ENCODE results near the gene SCFD2. TPM values are rescaled to one million over a fixed set of nuclear protein-coding genes. Genes with fewer than 3 reads are reported as not detected.

SCFD2 gene
- total RNA-seq, 1 donor from 2014 or later, result 31.3 TPM

DNA sequence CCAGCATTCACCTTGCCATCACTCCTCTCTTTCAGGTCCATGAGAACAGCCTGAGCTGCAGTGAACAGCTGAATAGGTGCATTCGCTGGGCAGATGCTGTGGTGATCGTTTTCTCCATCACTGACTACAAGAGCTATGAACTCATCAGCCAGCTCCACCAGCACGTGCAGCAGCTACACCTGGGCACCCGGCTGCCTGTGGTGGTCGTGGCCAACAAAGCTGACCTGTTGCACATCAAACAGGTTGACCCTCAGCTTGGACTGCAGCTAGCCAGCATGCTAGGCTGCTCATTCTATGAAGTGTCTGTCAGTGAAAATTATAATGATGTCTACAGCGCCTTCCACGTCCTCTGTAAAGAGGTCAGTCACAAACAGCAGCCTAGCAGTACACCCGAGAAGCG, 500.6 kb downstream of the SCFD2 start:
- intact Hi-C loops (cut with micrococcal nuclease), result no loop called here

DNA sequence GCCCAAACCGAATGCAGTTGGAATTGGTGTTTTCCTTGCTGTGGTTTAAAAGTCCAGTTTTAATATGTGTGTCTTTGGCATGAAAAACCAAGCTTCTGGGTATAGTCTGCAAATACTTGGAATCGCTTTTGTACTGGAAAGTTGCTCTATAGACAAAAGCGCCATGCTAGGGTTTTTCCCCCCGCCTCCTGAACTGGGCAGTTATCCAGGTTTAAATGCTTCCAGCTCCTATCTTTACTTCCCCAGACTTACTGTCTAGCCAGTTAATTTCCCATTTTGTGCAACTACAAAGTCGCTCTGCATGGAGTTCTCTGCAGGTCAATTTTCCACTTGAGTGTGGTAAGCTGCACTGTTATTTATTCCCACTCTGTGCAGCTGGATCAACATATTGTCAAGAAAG, 501.1 kb downstream of the SCFD2 start:
- intact Hi-C loops (cut with micrococcal nuclease), result loop anchor here (5.0 kb wide), 3 partner anchors 202 to 1022 kb away; partner anchors contain the start of genes DCUN1D4 and SGCB

DNA sequence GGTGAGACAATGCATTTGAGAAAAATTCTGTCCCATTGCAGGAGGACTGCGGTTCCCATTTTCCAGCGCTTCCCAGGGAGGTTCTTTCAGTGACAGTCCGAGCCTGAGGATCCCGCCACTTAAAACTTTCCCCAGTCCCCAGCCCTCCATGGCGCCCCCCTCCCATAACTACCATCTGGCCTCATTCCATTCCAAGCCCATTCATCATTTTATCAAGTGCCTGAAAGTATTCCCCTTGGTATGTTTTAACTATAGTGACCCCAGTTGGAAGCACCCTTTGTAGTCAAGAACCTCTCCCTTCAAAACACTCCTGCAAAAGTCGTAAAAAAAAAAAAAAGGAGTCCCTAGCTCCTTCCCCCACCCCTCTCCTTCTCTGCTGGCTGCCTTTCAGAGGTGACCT, 502.5 kb downstream of the SCFD2 start:
- intact Hi-C loops (cut with micrococcal nuclease), result loop anchor here (5.0 kb wide), 3 partner anchors 201 to 1021 kb away; partner anchors contain the start of genes DCUN1D4 and SGCB

DNA sequence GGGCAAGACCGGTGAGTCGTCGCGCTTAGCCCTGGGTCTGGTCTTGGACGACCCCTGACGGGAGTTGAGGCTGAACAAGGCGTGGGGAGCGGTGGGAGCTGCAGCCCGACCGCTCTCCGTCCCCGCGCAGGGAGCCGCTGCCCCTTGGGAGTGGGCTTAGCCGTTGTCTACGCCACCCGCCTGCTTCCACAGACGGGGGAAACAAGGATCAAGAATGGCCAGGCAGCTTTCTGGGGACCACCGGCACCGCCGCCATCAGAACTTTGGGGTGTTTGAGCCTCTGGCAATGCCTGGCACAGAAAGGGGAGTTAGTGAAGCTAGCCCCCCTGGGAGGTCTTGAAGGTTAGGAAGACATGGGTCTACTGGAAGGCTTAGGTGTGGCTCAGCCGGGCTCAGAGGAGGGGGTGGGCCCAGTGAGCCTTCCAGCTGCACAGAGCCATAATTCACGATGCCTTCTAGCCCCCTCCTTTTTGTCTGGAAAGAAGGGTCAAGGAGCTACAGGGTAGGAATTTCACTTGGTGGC, 503.2 kb downstream of the SCFD2 start:
- intact Hi-C loops (cut with micrococcal nuclease), result loop anchor here (1.0 to 5.0 kb wide), 4 partner anchors 150 to 1020 kb away; partner anchors contain the start of genes DCUN1D4 and SGCB

DNA sequence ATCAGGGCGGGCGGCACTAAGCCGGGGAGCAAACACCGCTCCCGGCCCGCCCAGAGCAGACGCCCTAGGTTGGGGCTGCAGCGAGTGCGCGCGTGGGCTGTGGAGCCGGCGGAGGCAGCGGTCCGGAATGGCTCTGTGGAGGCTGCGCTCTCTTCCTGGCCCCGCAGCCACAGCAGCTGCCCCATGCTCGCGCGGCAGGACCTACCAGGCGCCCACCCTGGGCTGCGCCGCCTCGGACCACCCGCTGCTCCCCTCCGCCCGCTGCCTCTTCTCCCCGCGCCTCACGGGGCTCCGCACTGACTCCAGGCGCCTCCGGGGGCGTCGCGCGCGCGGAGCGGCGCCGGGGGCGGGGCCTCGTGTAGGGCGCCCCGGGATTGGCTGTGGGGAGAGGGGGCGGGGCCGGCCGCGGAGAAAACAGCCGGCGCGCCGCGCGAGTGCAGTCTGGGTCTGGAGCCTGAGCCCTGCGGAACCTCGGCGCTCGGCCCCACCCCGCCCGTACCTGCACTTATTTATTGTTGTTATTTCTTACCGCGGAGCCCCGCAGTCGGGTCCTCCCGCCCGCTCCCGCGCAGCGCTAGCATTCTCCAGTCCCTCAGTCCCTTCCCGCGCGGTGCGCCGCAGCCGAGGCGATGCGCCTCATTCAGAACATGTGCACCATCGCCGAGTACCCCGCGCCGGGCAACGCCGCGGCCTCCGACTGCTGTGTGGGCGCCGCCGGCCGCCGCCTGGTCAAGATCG, 503.8 kb downstream of the SCFD2 start, which contains the start of gene RASL11B:
Gene RASL11B (plus strand): TSS at position 439 of the 738 bp plus-strand sequence. CDS start 191 bp downstream, at position 630.
- intact Hi-C loops (cut with micrococcal nuclease), result loop anchor here (1.0 to 5.0 kb wide), 4 partner anchors 150 to 1020 kb away; partner anchors contain the start of genes DCUN1D4 and SGCB

DNA sequence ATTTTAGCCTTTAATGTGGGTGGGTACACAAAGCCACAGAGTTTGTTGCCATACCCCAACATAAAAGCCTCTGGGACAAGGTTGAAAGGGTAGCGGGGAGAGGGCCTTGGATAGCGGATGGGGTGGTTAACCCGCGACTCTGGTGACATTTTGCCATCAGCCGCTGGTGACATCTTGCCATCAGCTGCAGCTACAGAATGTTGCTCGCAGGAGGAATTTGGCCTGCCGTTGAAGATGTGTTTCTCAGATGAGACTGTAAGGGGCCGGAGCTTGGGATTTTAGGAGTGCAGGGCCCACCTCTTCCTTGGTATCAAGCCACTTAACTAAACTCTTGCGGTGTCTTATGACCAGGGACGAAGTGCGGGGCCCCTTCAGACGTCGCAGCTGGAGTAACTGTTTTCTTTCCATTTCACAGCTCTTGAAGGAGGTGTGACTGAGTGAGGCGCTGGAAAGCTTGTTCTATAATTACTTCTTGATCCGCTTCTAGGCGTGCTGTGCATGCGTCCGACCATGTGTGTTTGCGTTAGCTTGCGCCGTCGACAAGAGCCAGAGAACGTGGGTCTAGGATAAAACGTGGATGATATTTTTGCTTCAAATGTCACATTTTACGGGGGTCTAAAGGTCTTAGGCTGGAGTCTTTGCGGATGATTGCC, 504.6 kb downstream of the SCFD2 start:
- intact Hi-C loops (cut with micrococcal nuclease), result loop anchor here (5.0 kb wide), 3 partner anchors 199 to 1019 kb away; partner anchors contain the start of genes DCUN1D4 and SGCB

DNA sequence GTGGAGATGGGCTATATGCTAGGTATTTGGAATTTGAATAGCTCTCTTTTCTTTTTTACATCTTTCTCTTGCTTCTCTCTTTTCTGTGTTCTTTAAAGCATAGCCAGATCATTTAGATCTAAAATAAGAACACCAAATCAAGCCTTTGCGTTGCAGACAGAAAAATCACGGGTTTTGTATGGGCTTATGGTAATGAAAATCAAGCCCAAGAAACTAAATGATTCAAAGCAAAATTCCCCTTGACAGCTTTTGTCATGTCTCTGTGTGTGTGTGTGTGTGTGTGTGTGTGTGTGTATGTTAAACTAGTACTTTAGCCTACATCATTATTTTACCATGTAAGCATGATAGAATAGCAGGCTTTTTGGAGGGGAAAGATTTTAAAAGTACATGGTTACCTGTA, 505.5 kb downstream of the SCFD2 start:
- intact Hi-C loops (cut with micrococcal nuclease), result loop anchor here (5.0 kb wide), 3 partner anchors 198 to 1018 kb away; partner anchors contain the start of genes DCUN1D4 and SGCB

DNA sequence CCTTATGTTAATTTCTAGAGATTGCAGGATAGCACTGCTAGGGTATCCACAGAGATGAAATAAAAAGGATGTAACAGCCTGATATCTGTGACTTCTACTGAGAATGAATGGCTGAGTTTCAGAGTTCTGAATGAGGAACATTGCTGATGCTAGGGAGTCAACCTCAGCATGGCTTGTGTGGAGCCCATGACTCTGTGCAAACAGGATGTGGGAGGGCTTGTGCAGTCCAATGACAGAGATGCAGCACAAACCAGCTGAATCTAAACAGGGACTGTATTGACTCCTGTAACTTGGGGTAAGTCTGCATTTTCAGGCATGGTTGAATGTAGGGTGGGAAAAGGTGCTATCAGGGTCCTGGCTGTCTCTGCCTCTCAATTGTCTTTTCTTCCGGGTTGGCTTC, 509.1 kb downstream of the SCFD2 start:
- intact Hi-C loops (cut with micrococcal nuclease), result no loop called here

DNA sequence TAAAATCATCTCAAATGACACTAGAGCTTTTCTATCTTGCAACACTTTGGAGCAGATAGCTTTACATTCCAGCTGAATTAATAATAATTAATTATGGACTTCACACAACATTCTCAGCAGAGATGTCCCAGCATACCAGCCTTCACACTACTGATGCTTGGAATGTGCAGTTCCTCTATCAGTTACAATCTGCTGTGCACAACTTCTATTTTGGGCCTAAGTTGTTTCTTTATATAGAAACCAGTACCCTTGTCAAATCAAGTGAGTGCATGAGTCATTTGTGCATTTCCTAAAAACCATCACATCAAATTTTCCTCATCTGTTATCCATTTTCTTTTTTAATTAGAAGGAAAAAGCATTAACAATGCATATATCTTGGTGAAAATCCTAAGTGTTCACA, 512.5 kb downstream of the SCFD2 start:
- intact Hi-C loops (cut with micrococcal nuclease), result no loop called here

DNA sequence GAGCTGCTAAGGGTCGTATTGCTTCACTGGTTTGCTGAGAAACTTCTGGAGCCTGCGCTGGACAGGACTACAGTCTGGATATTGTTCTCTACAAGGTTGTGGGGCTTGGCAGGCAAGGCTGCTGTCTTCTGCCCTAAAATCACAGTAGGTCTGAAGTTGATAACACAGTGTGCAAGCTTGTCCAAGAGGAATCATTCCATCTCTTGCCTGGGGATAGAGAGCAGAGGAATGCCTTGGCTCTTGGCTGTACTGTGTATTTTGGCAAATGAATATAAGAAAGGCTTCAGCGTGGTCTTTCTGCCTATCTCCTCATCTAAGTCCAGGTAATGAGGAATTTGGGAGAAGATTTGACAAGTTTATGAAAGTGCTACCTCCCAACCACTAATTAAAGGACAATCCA, 513.1 kb downstream of the SCFD2 start:
- intact Hi-C loops (cut with micrococcal nuclease), result no loop called here

DNA sequence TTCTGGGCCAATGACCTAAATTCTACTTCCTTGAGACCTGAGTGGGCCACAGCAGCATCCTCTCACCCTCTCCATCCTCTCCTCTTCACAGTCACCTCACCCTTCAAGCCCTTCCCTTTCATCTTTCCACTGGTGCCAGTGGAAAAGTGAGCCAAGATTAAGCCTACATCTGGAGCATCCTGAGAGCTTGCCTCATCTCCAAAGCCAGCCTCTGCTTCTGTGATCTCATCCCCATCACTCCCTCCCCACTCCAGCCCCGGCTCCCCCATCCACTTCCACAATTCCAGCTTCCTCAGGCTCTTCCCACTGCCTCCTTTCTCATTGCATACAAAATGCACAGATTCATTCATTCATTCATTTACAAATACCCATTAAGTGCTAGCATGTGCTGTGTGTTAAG, 513.8 kb downstream of the SCFD2 start:
- intact Hi-C loops (cut with micrococcal nuclease), result no loop called here

DNA sequence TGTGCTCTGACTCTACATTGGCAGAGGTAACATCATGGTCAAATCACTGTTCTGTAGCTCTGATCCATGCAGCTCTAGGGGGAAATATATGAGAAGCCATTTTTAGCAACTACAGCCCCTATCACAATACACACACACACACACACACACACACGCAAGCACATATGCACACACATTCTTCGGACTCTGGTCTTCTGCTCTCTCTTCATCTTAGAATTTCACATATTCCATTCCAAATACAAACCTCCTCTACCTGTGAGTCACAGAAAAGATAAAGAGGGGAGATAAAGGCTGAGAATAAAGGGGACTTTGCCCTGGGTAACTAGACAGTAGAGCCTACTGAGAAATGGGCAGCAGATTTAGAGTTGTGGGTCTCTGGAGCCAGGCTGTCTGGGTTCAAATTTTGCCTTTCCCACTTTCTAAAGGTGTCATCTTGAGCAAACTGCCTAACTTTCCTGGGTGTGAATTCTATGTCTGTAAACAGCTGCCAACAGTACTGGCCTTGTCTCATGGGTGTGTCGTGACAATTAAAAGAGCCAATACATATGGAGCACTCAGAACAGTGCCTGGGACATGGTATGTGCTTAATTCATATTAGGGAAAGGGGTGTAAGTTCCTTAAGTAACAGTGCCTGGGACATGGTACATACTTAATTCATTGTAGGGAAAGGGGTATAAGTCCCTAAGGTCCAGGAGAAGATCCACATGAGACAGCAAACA, 515.3 kb downstream of the SCFD2 start:
- intact Hi-C loops (cut with micrococcal nuclease), result no loop called here

DNA sequence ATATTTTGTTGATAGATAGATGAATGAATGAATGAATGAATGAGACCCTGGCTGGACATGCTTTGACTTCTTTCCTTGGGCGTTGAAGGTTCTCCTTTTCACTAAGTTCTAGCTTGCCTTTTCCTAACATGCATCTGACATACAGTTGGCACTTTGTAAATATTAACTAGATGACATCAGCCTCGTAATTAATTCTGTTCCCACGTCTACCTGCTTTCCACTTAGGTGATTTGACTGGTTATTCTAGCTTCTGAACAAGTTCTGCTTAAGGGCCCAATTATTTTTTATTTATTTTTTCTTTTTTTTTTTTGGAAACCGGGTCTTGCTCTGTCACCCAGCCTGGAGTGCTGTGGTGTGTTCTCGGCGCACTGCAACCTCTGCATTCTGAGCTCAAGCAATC, 517.6 kb downstream of the SCFD2 start:
- intact Hi-C loops (cut with micrococcal nuclease), result no loop called here

DNA sequence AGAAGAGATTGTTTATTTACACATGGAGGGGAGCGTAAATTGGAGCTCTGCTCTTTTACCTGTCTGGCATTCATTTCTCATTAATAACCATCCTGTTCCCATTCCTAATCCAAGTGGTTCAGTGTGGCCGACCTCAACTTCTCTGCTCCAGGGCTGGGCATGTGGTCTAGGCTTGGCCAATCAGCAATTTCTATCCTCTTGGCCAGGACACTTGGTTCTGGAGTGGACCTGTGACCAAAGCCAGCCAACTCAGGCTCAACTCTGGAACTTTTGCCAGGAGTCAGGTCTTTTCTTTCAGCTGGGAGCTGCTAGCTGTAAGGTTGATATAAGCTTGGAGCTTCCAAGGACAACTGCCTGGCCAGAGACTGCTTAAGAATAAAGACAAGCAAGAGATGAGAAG, 519.4 kb downstream of the SCFD2 start:
- intact Hi-C loops (cut with micrococcal nuclease), result no loop called here

DNA sequence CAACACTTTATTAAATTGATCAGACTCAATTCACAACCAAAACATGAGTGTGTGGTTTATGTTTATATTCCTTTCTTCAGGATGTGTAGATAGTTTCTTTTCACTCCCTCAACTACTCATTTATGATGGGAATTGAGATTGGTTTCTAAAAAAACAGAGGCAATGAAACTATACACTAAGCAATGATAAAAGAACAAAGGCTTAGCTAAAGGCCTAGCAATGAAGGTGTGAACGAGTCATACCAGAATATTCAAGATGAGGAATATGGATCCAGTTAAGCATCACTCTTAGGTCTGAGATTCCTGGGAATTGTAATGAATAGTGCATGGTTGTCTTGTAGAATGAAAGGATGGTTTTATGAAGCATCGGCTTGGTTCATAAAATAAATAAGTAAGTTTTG, 521.3 kb downstream of the SCFD2 start:
- intact Hi-C loops (cut with micrococcal nuclease), result no loop called here

DNA sequence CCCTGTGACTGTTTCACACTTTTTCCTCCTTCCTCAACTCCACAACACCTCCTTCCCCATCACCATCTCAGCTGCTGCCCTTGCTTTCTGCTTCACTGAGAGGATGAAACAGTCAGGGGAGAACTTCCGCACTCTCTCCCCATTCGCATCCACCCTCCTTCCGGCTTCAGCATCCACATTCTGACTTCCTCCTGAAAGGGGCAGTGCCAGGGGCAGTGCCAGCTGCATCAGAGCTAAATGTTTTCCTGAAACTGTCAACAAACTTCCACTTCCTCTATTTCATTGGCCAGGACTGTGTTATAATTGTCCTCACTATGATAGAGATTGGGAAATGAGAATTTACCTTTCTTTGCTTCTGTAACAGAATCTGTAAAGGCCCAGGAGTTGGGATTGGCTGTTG, 521.9 kb downstream of the SCFD2 start:
- intact Hi-C loops (cut with micrococcal nuclease), result no loop called here

DNA sequence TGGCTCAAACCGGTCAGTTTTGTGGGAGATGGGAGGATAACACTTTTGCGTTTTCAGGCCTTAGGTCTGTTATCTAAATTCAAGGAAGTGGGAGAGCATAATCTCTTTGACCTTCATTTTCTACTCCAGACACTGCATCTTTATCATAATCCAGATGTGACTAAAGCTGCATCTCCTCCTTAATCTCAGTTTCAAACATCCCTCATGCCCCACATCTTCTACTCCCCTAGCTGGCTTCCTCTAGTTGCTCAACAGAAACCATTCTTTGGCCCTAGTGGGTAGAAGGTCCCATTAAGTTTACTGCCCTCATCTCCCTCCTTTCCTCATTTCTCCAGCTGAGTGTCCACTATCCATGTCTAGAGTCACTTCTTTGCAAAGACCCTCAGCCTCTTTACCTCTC, 522.5 kb downstream of the SCFD2 start:
- intact Hi-C loops (cut with micrococcal nuclease), result no loop called here

DNA sequence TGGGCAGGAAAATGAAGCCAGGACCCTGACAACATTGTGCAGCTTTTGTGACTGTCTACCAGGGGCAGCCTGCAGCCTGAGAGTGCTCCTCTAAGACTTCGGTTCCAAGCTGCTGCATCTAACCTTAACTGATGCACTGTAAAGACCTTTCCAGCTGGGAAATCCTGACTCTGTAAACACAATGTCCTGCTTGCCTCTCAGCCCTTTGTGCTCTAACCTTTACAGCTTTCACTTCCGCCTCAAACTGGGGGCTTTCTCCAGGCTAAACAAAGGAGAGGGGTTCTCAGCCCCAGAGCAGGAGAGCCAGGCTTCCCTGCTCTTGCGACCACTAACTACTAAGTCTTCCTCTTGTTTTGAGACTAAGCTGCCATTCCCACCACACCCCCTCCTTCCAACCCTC, 523.1 kb downstream of the SCFD2 start:
- intact Hi-C loops (cut with micrococcal nuclease), result no loop called here

DNA sequence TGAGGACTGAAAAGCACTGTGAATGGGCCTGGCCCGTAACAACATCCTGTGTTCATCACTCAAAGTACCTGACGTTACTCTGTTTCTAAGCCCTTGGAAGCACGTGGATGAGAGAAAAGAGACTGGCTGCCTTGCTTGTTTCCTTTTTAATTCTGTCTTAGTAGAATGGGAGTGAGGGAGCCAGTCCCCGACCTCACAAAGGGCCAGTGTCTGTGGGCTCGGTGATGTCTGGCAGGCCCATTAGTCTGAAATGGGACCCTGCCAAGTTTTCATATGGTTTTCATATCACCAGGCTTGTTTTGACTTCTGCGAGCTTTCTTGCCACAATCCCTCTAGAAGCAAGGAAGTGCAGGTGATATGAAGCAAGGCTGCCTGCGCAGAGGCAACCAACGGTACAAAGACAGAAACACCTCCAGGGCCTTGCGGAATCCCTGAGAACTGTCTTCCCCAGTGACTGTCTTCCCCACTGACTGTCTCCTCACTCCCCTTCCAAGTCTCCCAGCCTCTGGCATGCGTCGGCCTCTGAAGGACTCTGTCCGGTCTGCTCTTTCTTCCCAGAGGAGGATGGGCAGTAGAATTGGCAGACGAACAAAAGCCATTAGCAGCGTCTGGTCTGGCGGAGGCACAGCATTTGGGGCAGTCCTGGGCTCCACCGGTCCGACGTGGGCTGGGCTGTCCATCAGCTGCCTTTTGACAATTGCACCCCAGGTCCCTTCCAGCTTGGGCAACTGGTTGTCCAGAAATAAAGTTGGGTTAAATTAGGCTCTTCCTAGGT, 524.0 kb downstream of the SCFD2 start:
- intact Hi-C loops (cut with micrococcal nuclease), result no loop called here

DNA sequence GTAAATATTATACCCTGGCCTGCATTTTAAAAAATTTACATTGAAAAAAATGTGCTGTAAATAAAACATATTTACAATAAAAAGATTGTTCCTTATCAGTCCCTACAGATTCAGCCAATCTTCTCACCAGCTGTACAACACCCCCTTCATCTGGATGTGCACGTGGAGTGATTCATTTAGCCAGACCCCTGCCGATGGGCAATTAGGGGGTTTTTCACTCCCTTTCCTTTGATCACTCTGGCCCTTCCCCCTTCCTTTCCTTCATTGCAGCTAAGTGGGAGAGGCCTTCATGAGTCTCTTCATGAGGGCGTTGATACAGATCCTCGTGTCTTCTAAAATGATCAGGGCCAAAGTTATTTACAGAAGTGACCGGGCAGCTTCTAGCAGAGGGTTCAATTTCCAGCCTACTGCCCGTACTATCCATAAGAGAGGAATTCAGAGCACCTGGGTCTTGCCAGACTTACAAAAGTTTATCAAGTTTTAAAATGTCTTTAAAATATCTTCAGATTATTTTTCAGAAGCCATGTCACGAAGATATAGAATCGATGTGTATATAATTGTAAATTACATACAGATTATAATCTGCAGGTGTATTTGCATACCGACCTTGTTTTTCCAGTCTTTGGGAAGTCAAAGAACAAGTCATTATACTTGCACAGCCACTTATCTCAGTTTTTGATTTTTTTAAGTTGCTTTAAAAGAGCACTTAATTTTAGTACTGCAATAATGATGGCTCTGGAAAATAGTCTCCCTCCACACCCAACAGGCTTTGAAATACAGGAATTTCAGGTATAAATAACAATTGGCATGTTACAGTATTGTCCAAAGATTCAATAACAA, 525.1 kb downstream of the SCFD2 start:
- intact Hi-C loops (cut with micrococcal nuclease), result no loop called here
